Neural progenitor cell (in vitro differentiated cells): ENCODE measurements around the gene WIPF3. TPM values are rescaled to one million over a fixed set of nuclear protein-coding genes. Genes with fewer than 3 reads are reported as not detected.

ENCODE experiments used
- DNase-seq: peaks from one replicate; pipeline ENCODE4 v3.0.0-alpha.2; 2016; ENCODE audit warnings: low spot score
- H2AFZ ChIP-seq: fragments of 200-600 bp; sonication (generic); replicated peaks from 2 replicates; pipeline ENCODE4 v1.6.1; 2016; ENCODE audit warnings: antibody characterized with exemption
- H3F3A ChIP-seq: fragments of 200-600 bp; sonication (generic); 2 replicates; pipeline ENCODE4 v1.6.1; 2016; ENCODE audit warnings: antibody characterized with exemption, low read depth
- H3K27ac ChIP-seq: fragments of 200-600 bp; sonication (generic); 2 replicates; pipeline ENCODE4 v1.5.1; 2016; ENCODE audit warnings: mild to moderate bottlenecking
- H3K27me3 ChIP-seq: fragments of 200-600 bp; sonication (generic); 2 replicates; pipeline ENCODE4 v1.6.1; 2016; ENCODE audit warnings: mild to moderate bottlenecking, moderate library complexity
- H3K36me3 ChIP-seq: fragments of 200-600 bp; sonication (generic); 2 replicates; pipeline ENCODE4 v1.5.1; 2016
- H3K4me1 ChIP-seq: fragments of 200-600 bp; sonication (generic); 2 replicates; pipeline ENCODE4 v1.6.1; 2016; ENCODE audit warnings: mixed run types
- H3K4me2 ChIP-seq: fragments of 200-600 bp; sonication (generic); 2 replicates; pipeline ENCODE4 v1.6.1; 2016
- H3K4me3 ChIP-seq: fragments of 200-600 bp; sonication (generic); 2 replicates; pipeline ENCODE4 v1.5.1; 2016
- H3K79me2 ChIP-seq: fragments of 200-600 bp; sonication (generic); 2 replicates; pipeline ENCODE4 v1.6.1; 2016; ENCODE audit warnings: low read depth
- H3K9ac ChIP-seq: fragments of 200-600 bp; sonication (generic); 2 replicates; pipeline ENCODE4 v1.6.1; 2016
- H3K9me3 ChIP-seq: fragments of 200-600 bp; sonication (generic); 2 replicates; pipeline ENCODE4 v1.5.1; 2016; ENCODE audit warnings: low read depth
- H4K20me1 ChIP-seq: fragments of 200-600 bp; sonication (generic); 2 replicates; pipeline ENCODE4 v1.6.1; 2016; ENCODE audit warnings: low read depth
- H3K27ac Mint-ChIP-seq: 3 replicates; pipeline ENCODE4 v1.8.0; 2021; ENCODE audit warnings: mixed read lengths
- H3K27me3 Mint-ChIP-seq: 2 replicates; pipeline ENCODE4 v1.8.0; 2022; ENCODE audit warnings: low read depth, mild to moderate bottlenecking, inconsistent platforms, moderate library complexity, mixed read lengths; ENCODE audit not compliant: insufficient read depth
- H3K36me3 Mint-ChIP-seq: 3 replicates; pipeline ENCODE4 v1.8.0; 2021; ENCODE audit warnings: mixed read lengths
- H3K4me1 Mint-ChIP-seq: 3 replicates; pipeline ENCODE4 v1.8.0; 2021; ENCODE audit warnings: mixed read lengths
- H3K4me3 Mint-ChIP-seq: 3 replicates; pipeline ENCODE4 v1.8.0; 2021; ENCODE audit warnings: mild to moderate bottlenecking, moderate library complexity, mixed read lengths
- H3K9me3 Mint-ChIP-seq: 3 replicates; pipeline ENCODE4 v1.8.0; 2020; ENCODE audit warnings: mixed read lengths
- CTCF ChIP-seq: fragments of 200-600 bp; sonication (generic); IDR thresholded peaks from 2 replicates; pipeline ENCODE4 v1.5.1; 2017; ENCODE audit warnings: antibody characterized with exemption, mild to moderate bottlenecking
- EZH2 ChIP-seq: fragments of 200-600 bp; sonication (generic); IDR thresholded peaks from 2 replicates; pipeline ENCODE4 v1.6.1; 2017; ENCODE audit warnings: antibody characterized with exemption, mild to moderate bottlenecking, moderate library complexity
- EZH2phosphoT487 ChIP-seq: fragments of 200-600 bp; sonication (generic); IDR thresholded peaks from 2 replicates; pipeline ENCODE4 v1.6.1; 2017; ENCODE audit warnings: antibody characterized with exemption
- total RNA-seq: library from RNA; depleted of rRNA; stranded (reverse); fragments of >200 nt; gene quantifications from 2 replicates; pipeline ENCODE4 v1.2.3, GENCODE V29; 2015; ENCODE audit warnings: low replicate concordance

WIPF3 gene
- total RNA-seq = 5.2 and 5.5 TPM in 2 replicates

GRCh38 chr7:29806208-29806994 lies at the start of gene WIPF3:
Gene WIPF3, plus strand, starts transcription at chr7:29806508. Its CDS starts 28,217 bp downstream, at chr7:29834725.
- Histone ChIP-seq H3K9me3 (no peaks in the 10 kb centered on the region), H3K4me2 (peak within 1 kb of the TSS; percentile 91), H4K20me1 (peaks cover 8% of the 10 kb centered on the region), H3K4me3 (peak within 1 kb of the TSS; percentile 86), H2AFZ (peak within 1 kb of the TSS; percentile 94), H3K9ac (no peak within 1 kb of the TSS), H3K4me1 (peaks cover 14% of the 10 kb centered on the region), H3K27ac (no peak within 1 kb of the TSS), H3F3A (peaks cover 27% of the 10 kb centered on the region), H3K36me3 (no peaks in the 10 kb centered on the region), H3K79me2 (no peaks in the 10 kb centered on the region), H3K27me3 (peaks cover 48% of the 10 kb centered on the region)
- no peaks in the 10 kb centered on the region for H3K9me3 Mint-ChIP-seq
- H3K27me3 Mint-ChIP-seq = peaks cover 31% of the 10 kb centered on the region
- no peak within 1 kb of the TSS for H3K27ac Mint-ChIP-seq
- peaks cover 6% of the 10 kb centered on the region for H3K4me1 Mint-ChIP-seq
- H3K4me3 Mint-ChIP-seq = peak within 1 kb of the TSS; percentile 89
- no peak for TF ChIP-seq EZH2phosphoT487
- peak; percentile 21 for TF ChIP-seq CTCF
- TF ChIP-seq EZH2 = no peak
- no peaks in the 10 kb centered on the region for H3K36me3 Mint-ChIP-seq
- DNase-seq = peak; percentile 88

- Mint-ChIP-seq H3K4me3 (no peak overlapping the region), H3K27ac (no peak overlapping the region)
Observed at GRCh38 chr7:29763266-29763665, 43.0 kb upstream of the WIPF3 start.

GRCh38 chr7:29764227-29764626 lies 42.1 kb upstream of the WIPF3 start:
- peak; percentile 53 for DNase-seq
- H3K9me3 Mint-ChIP-seq = peaks cover 5% of the 10 kb centered on the region
- Histone ChIP-seq H3K4me3 (no peak overlapping the region), H3K36me3 (no peaks in the 10 kb centered on the region), H2AFZ (no peak overlapping the region), H3K4me2 (no peak overlapping the region), H3F3A (no peaks in the 10 kb centered on the region), H3K9ac (no peak overlapping the region), H3K9me3 (no peaks in the 10 kb centered on the region), H3K27me3 (no peaks in the 10 kb centered on the region), H4K20me1 (no peaks in the 10 kb centered on the region), H3K79me2 (no peaks in the 10 kb centered on the region), H3K4me1 (peaks cover 6% of the 10 kb centered on the region), H3K27ac (no peak overlapping the region)
- peak; percentile 54 for TF ChIP-seq CTCF
- TF ChIP-seq EZH2phosphoT487 = no peak
- no peak for TF ChIP-seq EZH2
- no peaks in the 10 kb centered on the region for H3K36me3 Mint-ChIP-seq
- H3K27me3 Mint-ChIP-seq = no peaks in the 10 kb centered on the region
- H3K27ac Mint-ChIP-seq = no peak overlapping the region
- H3K4me1 Mint-ChIP-seq = no peaks in the 10 kb centered on the region
- no peak overlapping the region for H3K4me3 Mint-ChIP-seq

More at GRCh38 chr7:29763266-29763665, 43.0 kb upstream of the WIPF3 start:
- no peak for DNase-seq
- Histone ChIP-seq H4K20me1 (no peaks in the 10 kb centered on the region), H3F3A (no peaks in the 10 kb centered on the region), H3K9ac (no peak overlapping the region), H3K79me2 (no peaks in the 10 kb centered on the region), H3K36me3 (no peaks in the 10 kb centered on the region), H3K9me3 (no peaks in the 10 kb centered on the region), H3K27me3 (no peaks in the 10 kb centered on the region), H3K27ac (no peak overlapping the region), H3K4me2 (no peak overlapping the region), H2AFZ (no peak overlapping the region), H3K4me1 (peaks cover 6% of the 10 kb centered on the region), H3K4me3 (no peak overlapping the region)
- no peaks in the 10 kb centered on the region for H3K4me1 Mint-ChIP-seq
- no peak for TF ChIP-seq EZH2phosphoT487
- no peak for TF ChIP-seq EZH2
- no peak for TF ChIP-seq CTCF
- H3K9me3 Mint-ChIP-seq = peaks cover 1% of the 10 kb centered on the region
- no peaks in the 10 kb centered on the region for H3K36me3 Mint-ChIP-seq
- no peaks in the 10 kb centered on the region for H3K27me3 Mint-ChIP-seq
